A549 (cell line): ENCODE measurements around the gene CC2D1A. TPM values are rescaled to one million over a fixed set of nuclear protein-coding genes. Genes with fewer than 3 reads are reported as not detected.
A peak's percentile ranks its signal among the peaks of the same experiment; 100 is the strongest.

Experiments
- ATAC-seq, 2 experiments: fragments of 200-7000 bp in 1 of 2; fragments of >200 bp in 1 of 2; cut with Nextera tagmentation in 1 of 2; cut with Tn5 transposase in 1 of 2; 3 replicates each; pipeline versions ENCODE4 v1.8.0 to v1.9.1; 2018 to 2020; ENCODE audit warnings: mild to moderate bottlenecking in 1 of 2, moderate library complexity in 1 of 2
- CTCF ChIA-PET: fragments of 300-600 bp; sonication (Branson Sonifier 250); formaldehyde crosslinking; extraction: SDS; loops from one replicate; lab custom pipeline; 2021; ENCODE audit warnings: antibody characterized with exemption, inconsistent platforms; lab: Yijun Ruan, JAX
- POLR2A ChIA-PET: fragments of 350-600 bp; formaldehyde crosslinking; extraction: SDS; loops from one replicate; lab custom pipeline; 2021; ENCODE audit warnings: antibody characterized with exemption, inconsistent platforms; lab: Yijun Ruan, JAX
- DNase-seq, 2 experiments: peaks; one replicate each; pipeline versions ENCODE4 v3.0.0 to v3.0.0-alpha.2; 2011 to 2016; ENCODE audit warnings: low read depth in 1 of 2, low spot score in 1 of 2
- FAIRE-seq: peaks from 2 replicates; lab custom pipeline; 2011; peaks lifted over from hg19 to GRCh38; lab: Jason Lieb, UNC
- H3K27ac ChIP-seq, 2 experiments: fragments of >200 bp; sonication (Bioruptor Twin); formaldehyde crosslinking; 3 replicates each; pipeline ENCODE4 v1.5.1; 2016 to 2017
- H3K4me1 ChIP-seq: fragments of >200 bp; sonication (Bioruptor Twin); formaldehyde crosslinking; 3 replicates; pipeline ENCODE4 v1.6.1; 2016
- H3K4me2 ChIP-seq: fragments of >200 bp; sonication (Bioruptor Twin); formaldehyde crosslinking; 3 replicates; pipeline ENCODE4 v1.6.1; 2016
- H3K4me3 ChIP-seq: fragments of >200 bp; sonication (Bioruptor Twin); formaldehyde crosslinking; 3 replicates; pipeline ENCODE4 v1.5.1; 2016
- H3K9me3 ChIP-seq: fragments of >200 bp; sonication (Bioruptor Twin); formaldehyde crosslinking; 3 replicates; pipeline ENCODE4 v1.6.1; 2016
- BCL3 ChIP-seq: fragments of >200 bp; sonication (Bioruptor Twin); formaldehyde crosslinking; IDR thresholded peaks from 3 replicates; pipeline ENCODE4 v1.6.1; 2016
- BHLHE40 ChIP-seq: IDR thresholded peaks from 2 replicates; pipeline ENCODE4 v1.6.1; 2012; ENCODE audit warnings: low read depth, low read length, inconsistent platforms
- CBX8 ChIP-seq: fragments of 200-600 bp; sonication (generic); IDR thresholded peaks from 2 replicates; pipeline ENCODE4 v1.6.1; 2016
- CTCF ChIP-seq: fragments of >200 bp; sonication (Bioruptor Twin); formaldehyde crosslinking; IDR thresholded peaks from 3 replicates; pipeline ENCODE4 v1.5.1; 2016
- E2F6 ChIP-seq: IDR thresholded peaks from 2 replicates; pipeline ENCODE4 v1.6.1; 2012; ENCODE audit warnings: low read depth, borderline replicate concordance
- EP300 ChIP-seq, 2 experiments: fragments of >200 bp; sonication (Bioruptor Twin); formaldehyde crosslinking; IDR thresholded peaks; 2 replicates in 1 of 2; 3 replicates in 1 of 2; pipeline ENCODE4 v1.6.1; 2016 to 2017
- FOSL2 ChIP-seq, 2 experiments: fragments of 450-650 bp in 1 of 2; fragments of >200 bp in 1 of 2; sonication (Bioruptor Twin) in 1 of 2; formaldehyde crosslinking; IDR thresholded peaks; 2 replicates each; pipeline versions ENCODE4 v1.5.0 to v1.6.1; 2016 to 2020; ENCODE audit warnings: mild to moderate bottlenecking in 1 of 2, moderate library complexity in 1 of 2
- FOXS1 ChIP-seq: fragments of 250-450 bp; sonication (Bioruptor Pico); IDR thresholded peaks from 2 replicates; pipeline ENCODE4 v1.5.0; 2020; ENCODE audit warnings: mild to moderate bottlenecking, moderate library complexity
- GATA3 ChIP-seq: IDR thresholded peaks from 2 replicates; pipeline ENCODE4 v1.6.1; 2012; ENCODE audit warnings: borderline replicate concordance
- HDAC2 ChIP-seq: fragments of 200-600 bp; sonication (generic); IDR thresholded peaks from 2 replicates; pipeline ENCODE4 v1.6.1; 2016
- HEYL ChIP-seq: fragments of 250-450 bp; sonication (Bioruptor Pico); IDR thresholded peaks from 2 replicates; pipeline ENCODE4 v1.8.0; 2021; ENCODE audit warnings: mild to moderate bottlenecking, moderate library complexity
- HOXA7 ChIP-seq: fragments of 250-450 bp; sonication (Bioruptor Pico); IDR thresholded peaks from 2 replicates; pipeline ENCODE4 v1.5.0; 2020; ENCODE audit warnings: mild to moderate bottlenecking, moderate library complexity
- HOXB5 ChIP-seq: fragments of 250-450 bp; sonication (Bioruptor Pico); IDR thresholded peaks from 2 replicates; pipeline ENCODE4 v1.5.0; 2020; ENCODE audit warnings: mild to moderate bottlenecking, moderate library complexity
- JUN ChIP-seq, 2 experiments: fragments of >200 bp; sonication (Bioruptor Twin); formaldehyde crosslinking; IDR thresholded peaks; 2 replicates in 1 of 2; 3 replicates in 1 of 2; pipeline ENCODE4 v1.6.1; 2016 to 2017
- JUNB ChIP-seq: fragments of >200 bp; sonication (Bioruptor Twin); formaldehyde crosslinking; IDR thresholded peaks from 2 replicates; pipeline ENCODE4 v1.6.1; 2016
- KDM5A ChIP-seq: fragments of 200-600 bp; sonication (generic); IDR thresholded peaks from 2 replicates; pipeline ENCODE4 v1.6.1; 2016; ENCODE audit warnings: antibody characterized with exemption, mild to moderate bottlenecking
- MAFK ChIP-seq: fragments of 450-650 bp; IDR thresholded peaks from 2 replicates; pipeline ENCODE4 v1.6.1; 2014; ENCODE audit not compliant: partially characterized antibody
- MAX ChIP-seq: IDR thresholded peaks from 2 replicates; pipeline ENCODE4 v1.6.1; 2012
- MAZ ChIP-seq: fragments of 150-350 bp; IDR thresholded peaks from 2 replicates; pipeline ENCODE4 v1.6.1; 2014; ENCODE audit warnings: antibody characterized with exemption, low read depth, low read length, borderline replicate concordance
- PBX3 ChIP-seq: IDR thresholded peaks from 2 replicates; pipeline ENCODE4 v1.6.1; 2012
- PHF8 ChIP-seq: fragments of 200-600 bp; sonication (generic); IDR thresholded peaks from 2 replicates; pipeline ENCODE4 v1.6.1; 2016; ENCODE audit warnings: low read depth, mild to moderate bottlenecking, antibody characterized with exemption, moderate library complexity, borderline replicate concordance
- POLR2A ChIP-seq: IDR thresholded peaks from 2 replicates; pipeline ENCODE4 v1.6.1; 2012; ENCODE audit warnings: mild to moderate bottlenecking, low read length
- RCOR1 ChIP-seq: fragments of 150-350 bp; IDR thresholded peaks from 2 replicates; pipeline ENCODE4 v1.6.1; 2014; ENCODE audit warnings: antibody characterized with exemption, low read length, low read depth
- RFX5 ChIP-seq: fragments of 450-650 bp; IDR thresholded peaks from 2 replicates; pipeline ENCODE4 v1.7.1; 2014; ENCODE audit warnings: antibody characterized with exemption, mild to moderate bottlenecking, moderate library complexity
- TFCP2L1 ChIP-seq: fragments of 250-450 bp; sonication (Bioruptor Pico); IDR thresholded peaks from 2 replicates; pipeline ENCODE4 v1.5.0; 2021; ENCODE audit warnings: mild to moderate bottlenecking
- ZFP36 ChIP-seq: fragments of 450-650 bp; IDR thresholded peaks from 2 replicates; pipeline ENCODE4 v1.6.1; 2014; ENCODE audit warnings: borderline replicate concordance; ENCODE audit not compliant: partially characterized antibody
- WGBS: methylation state at CpG from one replicate; pipeline ENCODE4 v1.1.6; 2017; ENCODE audit errors: missing lambda C conversion rate; 5-methylcytosine and 5-hydroxymethylcytosine counted together
- polyA plus RNA-seq, 4 experiments: library from polyadenylated mRNA; depleted of rRNA in 3 of 4; stranded (reverse); fragments of >200 nt; fragmentation: RNase III in 1 of 4; extraction: RNeasy Plus Mini Kit Qiagen cat#74134 plus additional on column Dnase treatment in 1 of 4; gene quantifications; 2 replicates in 3 of 4; 3 replicates in 1 of 4; pipeline ENCODE4 v1.2.3, GENCODE V29; 2011 to 2017
- TF ChIP-seq, protein P1 (sequence below): fragments of 150-350 bp; IDR thresholded peaks from 2 replicates; pipeline ENCODE4 v1.6.1; 2014; ENCODE audit warnings: low read depth, mild to moderate bottlenecking, low read length

CC2D1A gene
- polyA plus RNA-seq, 2 of the 4 experiments (the other 2 are of a cell fraction) = 4.8 to 13.9 TPM

- ChIA-PET CTCF (interaction anchor here (1.0 kb wide), 1 partner anchor 70 kb away, joined by 4 read pairs; no protein-coding TSS in a partner anchor), POLR2A (no interaction called here)
- 85% methylated on average over 2 of the region's 2 CpGs for WGBS
- FAIRE-seq (no peak), DNase-seq (no peak), ATAC-seq (no peak)
- Histone ChIP-seq H3K4me3 (no peak overlapping the region), H3K4me1 (peaks cover 8% of the 10 kb centered on the region; the same call in 1 of the 3 replicates), H3K27ac (no peak overlapping the region), H3K4me2 (no peak overlapping the region), H3K9me3 (no peaks in the 10 kb centered on the region)
- no peak for TF ChIP-seq BHLHE40
- no peak for TF ChIP-seq MAX
- no peak for TF ChIP-seq BCL3
- TF ChIP-seq FOXS1 (CRISPR knock-in tag) = no peak
- no peak for TF ChIP-seq MAFK
- no peak for TF ChIP-seq E2F6
- TF ChIP-seq HEYL = no peak
- no peak for TF ChIP-seq TFCP2L1 (CRISPR knock-in tag)
- TF ChIP-seq PHF8 = no peak
These were observed 45.0 kb downstream of the CC2D1A start for GRCh38 chr19:13951043-13951442.

- Histone ChIP-seq H3K4me1 (peaks cover 8% of the 10 kb centered on the region; the same call in 1 of the 3 replicates), H3K9me3 (no peaks in the 10 kb centered on the region), H3K4me3 (peak overlapping the region; percentile 44), H3K4me2 (peak overlapping the region; percentile 60), H3K27ac (peak overlapping the region in 1 of 2 experiments; percentile 47; a peak in 1 of 6 replicates)
- peak; percentile 14 to 31 for ATAC-seq
- POLR2A ChIA-PET = interaction anchor here (0.7 kb wide), 1 partner anchor 81 kb away, joined by 4 read pairs; no protein-coding TSS in a partner anchor
- CTCF ChIA-PET = no interaction called here
- no peak for DNase-seq
- no peak for FAIRE-seq
- TF ChIP-seq MAZ (no peak), HOXB5 (CRISPR knock-in tag) (peak; percentile 52; the same call in 1 of the 2 replicates)
- 8% methylated on average over 19 of the region's 20 CpGs for WGBS
These were observed 45.8 kb downstream of the CC2D1A start for GRCh38 chr19:13951799-13952153.

- CTCF ChIA-PET = interaction anchor here (1.3 to 1.4 kb wide), 3 partner anchors 9 to 123 kb away, joined by 3 to 4 read pairs (median 3); no protein-coding TSS in a partner anchor
- Histone ChIP-seq H3K27ac (peak within 1 kb of the TSS; percentile 93 to 98), H3K4me1 (peaks cover 8% of the 10 kb centered on the region; the same call in 1 of the 3 replicates), H3K4me3 (peak within 1 kb of the TSS; percentile 85), H3K4me2 (peak within 1 kb of the TSS; percentile 98), H3K9me3 (no peaks in the 10 kb centered on the region)
- ATAC-seq (peak; percentile 96 to 98), FAIRE-seq (no peak), DNase-seq (peak; percentile 98 to 99)
- 3% methylated on average over 27 of the region's 65 CpGs for WGBS
- POLR2A ChIA-PET = interaction anchor here (0.7 to 0.8 kb wide), 2 partner anchors 9 to 82 kb away, joined by 3 to 4 read pairs; no protein-coding TSS in a partner anchor
- TF ChIP-seq MAFK (no peak), CTCF (no peak), POLR2A (peak; percentile 45; the same call in 1 of the 2 replicates), JUN (IDR thresholded peaks at IDR 0.05) (no peak), GATA3 (no peak), FOSL2 (IDR thresholded peaks at IDR 0.05) (no peak), FOSL2 (CRISPR knock-in tag; IDR thresholded peaks at IDR 0.05) (no peak), FOXS1 (CRISPR knock-in tag) (no peak), RFX5 (peak; percentile 41; the same call in 1 of the 2 replicates), ZFP36 (no peak), MAZ (no peak), EP300 (IDR thresholded peaks at IDR 0.05) (no peak), BHLHE40 (no peak), HEYL (no peak), KDM5A (peak; percentile 34; the same call in 1 of the 2 replicates), RCOR1 (no peak), JUNB (no peak), CBX8 (no peak), PBX3 (peak; percentile 97), PHF8 (peak; percentile 28; the same call in 1 of the 2 replicates), HDAC2 (no peak), HOXA7 (CRISPR knock-in tag) (no peak)
- TF ChIP-seq, protein P1, sequence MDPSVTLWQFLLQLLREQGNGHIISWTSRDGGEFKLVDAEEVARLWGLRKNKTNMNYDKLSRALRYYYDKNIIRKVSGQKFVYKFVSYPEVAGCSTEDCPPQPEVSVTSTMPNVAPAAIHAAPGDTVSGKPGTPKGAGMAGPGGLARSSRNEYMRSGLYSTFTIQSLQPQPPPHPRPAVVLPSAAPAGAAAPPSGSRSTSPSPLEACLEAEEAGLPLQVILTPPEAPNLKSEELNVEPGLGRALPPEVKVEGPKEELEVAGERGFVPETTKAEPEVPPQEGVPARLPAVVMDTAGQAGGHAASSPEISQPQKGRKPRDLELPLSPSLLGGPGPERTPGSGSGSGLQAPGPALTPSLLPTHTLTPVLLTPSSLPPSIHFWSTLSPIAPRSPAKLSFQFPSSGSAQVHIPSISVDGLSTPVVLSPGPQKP = no peak
These were observed 46.3 kb downstream of the CC2D1A start, which contains the start of gene DCAF15 for GRCh38 chr19:13952154-13952930. Gene DCAF15 (plus strand): TSS chr19:13952509. CDS start chr19:13952513, 4 bp downstream.
